Measurements from ENCODE around the gene LGALS9.
"Not testable (repeated sequence)": the region's sequence is repeated elsewhere in the genome, so short reads cannot be mapped to it uniquely, and the experiment has no call there.

LGALS9 gene

DNA sequence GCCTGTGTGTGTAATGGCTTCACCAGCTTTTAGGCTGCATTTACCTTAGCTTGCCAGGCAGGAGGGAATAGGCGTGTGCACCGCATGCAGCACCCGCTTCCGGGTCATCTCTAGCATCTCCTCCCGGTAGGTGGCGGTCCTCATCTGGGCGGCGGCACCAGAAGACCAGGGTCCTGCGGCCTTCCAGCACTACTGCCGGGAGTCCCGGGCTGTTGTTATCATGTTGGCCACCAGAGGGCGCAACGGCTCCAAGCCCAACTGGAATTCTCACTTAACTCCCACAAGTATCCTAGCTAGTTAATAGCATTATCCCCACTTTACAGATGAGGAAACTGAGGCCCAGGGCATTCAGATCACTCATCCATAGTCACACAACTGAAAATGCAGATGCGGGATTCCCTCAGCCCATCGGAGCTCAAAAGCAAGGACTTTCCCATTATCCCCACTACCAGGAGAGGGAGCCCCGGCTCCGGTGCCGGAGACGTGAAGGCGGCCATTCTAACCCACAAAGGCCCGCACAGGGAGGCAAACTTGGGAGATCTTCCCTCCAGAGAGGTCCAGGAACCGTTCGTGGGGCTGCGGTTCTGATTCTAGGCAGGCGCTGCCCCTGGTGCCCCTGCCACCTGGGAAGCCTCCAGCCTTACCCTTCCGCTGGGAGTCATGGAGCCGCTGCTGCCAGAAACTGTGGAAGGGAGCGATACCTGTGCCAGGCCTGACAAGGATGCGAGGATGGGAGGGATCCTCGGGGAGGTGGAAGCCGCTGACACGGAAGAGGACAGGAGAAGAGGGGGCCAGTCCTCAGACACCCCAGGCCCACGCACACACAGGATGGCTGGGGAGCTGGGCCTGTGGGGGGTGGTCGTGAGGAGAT is 23.9 kb downstream of the LGALS9 start:
- H3K4me3 ChIP-seq (ENCODE audit: low read depth, low read length), result no peak overlapping the region
- DNase-seq (ENCODE audit: low read depth), result peak; percentile 69
- TF ChIP-seq, protein P1, sequence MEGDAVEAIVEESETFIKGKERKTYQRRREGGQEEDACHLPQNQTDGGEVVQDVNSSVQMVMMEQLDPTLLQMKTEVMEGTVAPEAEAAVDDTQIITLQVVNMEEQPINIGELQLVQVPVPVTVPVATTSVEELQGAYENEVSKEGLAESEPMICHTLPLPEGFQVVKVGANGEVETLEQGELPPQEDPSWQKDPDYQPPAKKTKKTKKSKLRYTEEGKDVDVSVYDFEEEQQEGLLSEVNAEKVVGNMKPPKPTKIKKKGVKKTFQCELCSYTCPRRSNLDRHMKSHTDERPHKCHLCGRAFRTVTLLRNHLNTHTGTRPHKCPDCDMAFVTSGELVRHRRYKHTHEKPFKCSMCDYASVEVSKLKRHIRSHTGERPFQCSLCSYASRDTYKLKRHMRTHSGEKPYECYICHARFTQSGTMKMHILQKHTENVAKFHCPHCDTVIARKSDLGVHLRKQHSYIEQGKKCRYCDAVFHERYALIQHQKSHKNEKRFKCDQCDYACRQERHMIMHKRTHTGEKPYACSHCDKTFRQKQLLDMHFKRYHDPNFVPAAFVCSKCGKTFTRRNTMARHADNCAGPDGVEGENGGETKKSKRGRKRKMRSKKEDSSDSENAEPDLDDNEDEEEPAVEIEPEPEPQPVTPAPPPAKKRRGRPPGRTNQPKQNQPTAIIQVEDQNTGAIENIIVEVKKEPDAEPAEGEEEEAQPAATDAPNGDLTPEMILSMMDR (conservative IDR thresholded peaks at IDR 0.05; ENCODE audit: low read depth, low read length), result peak; percentile 81

DNA sequence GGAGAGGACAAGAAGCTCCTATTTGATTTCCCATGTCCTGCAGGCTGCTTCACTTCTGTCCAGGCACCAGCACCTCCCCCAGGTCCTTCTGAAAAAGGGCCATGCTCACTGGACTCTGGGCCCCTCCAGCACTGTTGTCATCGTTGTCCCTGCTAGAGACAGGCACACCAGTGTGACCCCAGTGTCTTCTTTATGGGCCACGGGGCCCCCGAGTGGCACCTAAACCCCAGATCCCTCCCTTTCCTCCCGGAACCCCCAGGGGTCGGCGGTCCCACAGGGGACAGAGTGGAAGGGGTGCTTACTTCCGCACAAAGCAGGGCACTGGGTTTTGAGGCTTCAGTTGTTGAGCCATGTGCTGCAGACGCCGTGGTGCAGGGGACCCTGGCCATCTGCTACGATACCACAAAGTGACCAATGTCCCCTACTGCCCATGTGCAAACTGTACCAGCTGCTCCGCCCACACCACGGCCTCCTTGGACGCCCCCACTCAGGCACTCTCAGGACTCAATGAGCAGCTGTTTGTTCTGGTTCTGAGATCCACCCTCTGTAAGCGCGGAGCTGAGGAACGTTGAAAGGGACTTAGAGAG is 24.6 kb downstream of the LGALS9 start:
- DNase-seq (ENCODE audit: low read depth); H3K4me3 ChIP-seq (ENCODE audit: low read depth, low read length): not testable (repeated sequence)

DNA sequence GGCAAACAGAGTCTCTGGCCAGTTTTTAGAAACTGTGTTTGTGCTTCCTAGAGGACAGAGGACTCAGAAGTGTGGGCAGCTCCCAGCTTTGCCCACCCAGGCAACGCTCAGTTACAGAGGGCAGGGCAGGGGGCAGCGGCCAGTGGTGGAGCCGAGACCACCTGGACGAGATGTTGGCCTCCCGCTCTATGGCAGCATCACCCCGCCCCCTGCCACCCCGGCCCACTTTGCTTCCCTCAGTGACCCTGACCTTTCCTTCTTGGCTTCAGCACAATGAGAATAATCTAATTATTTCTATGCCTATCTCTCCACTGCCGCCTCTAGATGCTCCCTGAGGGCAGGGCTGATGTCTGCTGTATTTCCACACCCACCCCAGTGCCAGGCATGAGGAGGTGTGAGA is 25.6 kb downstream of the LGALS9 start:
- not testable (repeated sequence) for DNase-seq (ENCODE audit: low read depth)

DNA sequence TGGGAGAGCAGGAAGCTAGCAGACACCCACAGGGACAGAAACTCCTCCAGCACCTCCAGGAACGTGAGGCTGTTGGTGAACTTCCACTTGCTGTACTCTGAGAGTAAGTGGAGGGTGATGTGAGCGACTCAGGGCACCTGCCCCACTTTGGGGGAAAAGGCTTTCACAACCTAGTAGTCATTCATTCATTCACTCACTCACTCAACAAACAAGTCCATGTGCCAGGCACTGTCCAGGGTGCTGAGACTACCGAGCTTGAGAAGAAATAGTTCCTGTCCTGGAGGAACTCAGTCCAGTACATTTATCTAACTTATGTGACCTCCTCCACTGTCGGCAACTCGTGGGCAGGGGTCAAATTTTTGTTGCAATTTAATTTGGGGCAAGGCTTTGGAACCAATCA is 26.6 kb downstream of the LGALS9 start:
- TF ChIP-seq, protein P1 (conservative IDR thresholded peaks at IDR 0.05; ENCODE audit: low read depth, low read length), result no peak
- peak; percentile 45 for DNase-seq (ENCODE audit: low read depth)
- H3K4me3 ChIP-seq (ENCODE audit: low read depth, low read length), result no peak overlapping the region

More for the DNA sequence above, 25.6 kb downstream of the LGALS9 start:
- not testable (repeated sequence) for H3K4me3 ChIP-seq (ENCODE audit: low read depth, low read length)

DNA sequence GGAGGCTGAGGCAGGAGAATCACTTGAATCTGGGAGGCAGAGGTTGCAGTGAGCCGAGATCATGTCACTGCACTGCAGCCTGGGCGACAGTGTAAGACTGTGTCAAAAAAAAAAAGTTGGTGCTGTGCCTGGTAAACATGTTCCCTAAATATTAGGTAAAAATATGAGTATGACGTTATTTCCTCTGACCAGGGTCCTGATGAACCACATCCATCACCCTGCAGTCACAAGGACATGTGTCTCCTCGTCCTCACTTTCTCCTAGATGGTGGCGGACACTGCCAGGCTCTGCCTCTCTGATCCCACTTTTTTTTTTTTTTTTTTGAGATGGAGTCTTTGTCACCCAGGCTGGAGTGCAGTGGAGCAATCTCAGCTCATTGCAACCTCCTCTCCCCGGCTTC is 28.7 kb downstream of the LGALS9 start:
- TF ChIP-seq, protein P1 (conservative IDR thresholded peaks at IDR 0.05; ENCODE audit: low read depth, low read length), result no peak
- no peak overlapping the region for H3K4me3 ChIP-seq (ENCODE audit: low read depth, low read length)
- DNase-seq (ENCODE audit: low read depth), result no peak

DNA sequence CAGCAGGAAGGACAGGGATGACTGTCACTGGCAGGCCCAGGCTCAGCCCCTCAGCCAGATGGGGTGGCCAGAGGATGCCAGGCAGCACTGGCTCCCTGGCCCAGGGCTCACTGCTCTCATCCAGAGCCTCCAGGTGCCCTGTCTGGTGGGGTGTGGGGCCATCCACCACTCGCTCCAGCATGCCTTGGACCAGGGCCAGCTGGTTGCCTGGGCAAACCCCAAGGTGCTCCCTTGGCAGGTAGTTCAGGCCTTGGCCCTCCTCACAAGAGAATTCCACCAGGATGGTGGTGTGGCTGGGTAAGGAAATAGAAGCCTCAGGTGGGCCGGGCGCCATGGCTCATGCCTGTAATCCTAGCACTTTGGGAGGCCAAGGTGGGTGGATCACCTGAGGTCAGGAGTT is 29.4 kb downstream of the LGALS9 start:
- TF ChIP-seq, protein P1 (conservative IDR thresholded peaks at IDR 0.05; ENCODE audit: low read depth, low read length), result no peak
- no peak overlapping the region for H3K4me3 ChIP-seq (ENCODE audit: low read depth, low read length)
- DNase-seq (ENCODE audit: low read depth), result no peak

DNA sequence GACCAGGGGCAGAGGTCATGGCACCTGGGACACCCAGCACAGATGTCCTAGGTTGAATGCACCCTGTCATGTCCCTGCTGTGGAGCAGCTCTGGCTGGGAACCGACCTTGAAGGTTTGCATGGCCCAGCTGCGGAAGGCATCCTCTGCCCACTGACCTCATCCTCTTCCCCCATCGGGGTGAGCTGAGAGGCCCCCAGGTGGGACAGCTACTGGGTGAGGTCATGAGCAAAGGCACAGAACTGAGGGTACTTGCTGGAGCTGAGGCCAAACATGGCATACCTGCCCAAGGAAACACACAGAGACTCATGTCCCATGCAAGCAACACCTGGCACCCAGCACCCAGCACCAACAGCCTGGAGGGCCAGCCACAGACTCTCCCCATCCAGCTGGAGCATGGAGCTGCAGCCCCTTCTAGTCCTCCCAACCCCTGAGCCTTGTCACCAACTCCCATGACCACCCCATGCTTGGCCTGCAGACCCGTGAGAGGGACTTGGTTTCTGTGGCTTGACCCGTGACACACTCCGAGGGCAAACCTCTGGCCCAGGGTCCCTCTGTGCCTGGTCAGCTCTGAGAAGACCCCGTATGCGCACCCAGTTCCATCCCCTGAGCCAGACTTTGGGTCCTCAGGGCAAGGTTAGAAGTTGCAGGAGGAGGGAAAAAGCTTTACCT is 33.1 kb downstream of the LGALS9 start:
- H3K4me3 ChIP-seq (ENCODE audit: low read depth, low read length), result no peak overlapping the region
- TF ChIP-seq, protein P1 (conservative IDR thresholded peaks at IDR 0.05; ENCODE audit: low read depth, low read length), result no peak
- DNase-seq (ENCODE audit: low read depth), result no peak

Data from choroid plexus epithelial cell (primary cell).